SK-N-SH (cell line): Measurements from ENCODE around the gene SH3BP4. TPM values are rescaled to one million over a fixed set of nuclear protein-coding genes. Genes with fewer than 3 reads are reported as not detected.

Experiments
- CTCF ChIA-PET: fragments of 300-600, 350-600 bp; formaldehyde crosslinking; extraction: SDS; loops from one replicate; lab custom pipeline; 2021; lab: Yijun Ruan, JAX
- POLR2A ChIA-PET: fragments of 350-600 bp; sonication (Branson Sonifier 250); formaldehyde crosslinking; extraction: SDS; loops from one replicate; lab custom pipeline; 2020; ENCODE audit warnings: antibody characterized with exemption, inconsistent platforms; lab: Yijun Ruan, JAX
- DNase-seq: peaks from one replicate; pipeline ENCODE4 v3.0.0; 2012
- H2AFZ ChIP-seq: fragments of 200-600 bp; sonication (generic); 2 replicates; pipeline ENCODE4 v1.8.1; 2016; ENCODE audit warnings: antibody characterized with exemption, mild to moderate bottlenecking, low read depth
- H3F3A ChIP-seq: fragments of 200-600 bp; sonication (generic); replicated peaks from 2 replicates; pipeline ENCODE3; 2016; ENCODE audit warnings: antibody characterized with exemption, mild to moderate bottlenecking; ENCODE audit not compliant: insufficient read depth
- H3K27ac ChIP-seq, 2 experiments: fragments of 200-500 bp in 1 of 2; fragments of 200-600 bp in 1 of 2; sonication (Bioruptor generic) in 1 of 2; sonication (generic), shearing (Covaris generic) in 1 of 2; 2 replicates each; pipeline versions ENCODE4 v1.5.1 to v1.6.1; 2014 to 2016; ENCODE audit warnings: low read depth in 2 of 2, inconsistent platforms in 1 of 2, low read length in 1 of 2, mild to moderate bottlenecking in 1 of 2, mixed read lengths in 1 of 2
- H3K27me3 ChIP-seq: fragments of 200-600 bp; sonication (generic), shearing (Covaris generic); 2 replicates; pipeline ENCODE4 v1.6.1; 2016; ENCODE audit warnings: mixed run types; ENCODE audit not compliant: insufficient read depth
- H3K36me3 ChIP-seq, 2 experiments: fragments of 200-500 bp in 1 of 2; fragments of 200-600 bp in 1 of 2; sonication (Bioruptor generic) in 1 of 2; sonication (generic) in 1 of 2; replicated peaks in 1 of 2; 2 replicates each; pipeline versions ENCODE3 to v1.5.1; 2014 to 2016; ENCODE audit warnings: low read length in 1 of 2, mild to moderate bottlenecking in 1 of 2; ENCODE audit not compliant: insufficient read depth in 2 of 2, control insufficient read depth in 1 of 2
- H3K4me1 ChIP-seq, 2 experiments: fragments of 200-500 bp in 1 of 2; fragments of 200-600 bp in 1 of 2; sonication (Bioruptor generic) in 1 of 2; sonication (generic), shearing (Covaris generic) in 1 of 2; 2 replicates each; pipeline versions ENCODE4 v1.5.1 to v1.6.1; 2014 to 2016; ENCODE audit warnings: low read depth in 1 of 2, low read length in 1 of 2, mixed run types in 1 of 2; ENCODE audit not compliant: insufficient read depth in 2 of 2, control insufficient read depth in 1 of 2
- H3K4me2 ChIP-seq: fragments of 200-600 bp; sonication (generic), shearing (Covaris generic); 2 replicates; pipeline ENCODE4 v1.6.1; 2017; ENCODE audit warnings: mixed run types
- H3K4me3 ChIP-seq, 2 experiments: fragments of 200-500 bp in 1 of 2; fragments of 200-600 bp in 1 of 2; sonication (Bioruptor generic) in 1 of 2; sonication (generic), shearing (Covaris generic) in 1 of 2; 2 replicates each; pipeline versions ENCODE4 v1.5.1 to v1.8.1; 2014 to 2016; ENCODE audit warnings: low read depth in 2 of 2, inconsistent platforms in 1 of 2, low read length in 1 of 2, mild to moderate bottlenecking in 1 of 2, mixed read lengths in 1 of 2, moderate library complexity in 1 of 2
- H3K79me2 ChIP-seq: fragments of 200-600 bp; sonication (generic); 2 replicates; pipeline ENCODE4 v1.8.1; 2017; ENCODE audit warnings: mild to moderate bottlenecking; ENCODE audit not compliant: insufficient read depth
- H3K9ac ChIP-seq: fragments of 200-600 bp; sonication (generic); 2 replicates; pipeline ENCODE4 v1.6.1; 2017; ENCODE audit warnings: mixed run types
- H3K9me2 ChIP-seq: fragments of 200-600 bp; sonication (generic); 2 replicates; pipeline ENCODE4 v1.6.1; 2017; ENCODE audit warnings: mixed run types
- H3K9me3 ChIP-seq: fragments of 200-600 bp; sonication (generic); 2 replicates; pipeline ENCODE4 v1.6.1; 2017; ENCODE audit warnings: mixed run types, mild to moderate bottlenecking, moderate library complexity
- H4K20me1 ChIP-seq: fragments of 200-600 bp; sonication (generic); 2 replicates; pipeline ENCODE4 v1.6.1; 2017; ENCODE audit warnings: mild to moderate bottlenecking, mixed run types; ENCODE audit not compliant: insufficient read depth
- CHD2 ChIP-seq: fragments of 150-350 bp; IDR thresholded peaks from 2 replicates; pipeline ENCODE4 v1.6.1; 2018; ENCODE audit warnings: low read length; ENCODE audit not compliant: partially characterized antibody
- ELF1 ChIP-seq: IDR thresholded peaks from 2 replicates; pipeline ENCODE4 v1.4.0; 2012
- EP300 ChIP-seq, 2 experiments: IDR thresholded peaks; 2 replicates each; pipeline versions ENCODE4 v1.4.0 to v1.6.1; 2012; ENCODE audit warnings: borderline replicate concordance in 1 of 2, low read depth in 1 of 2, low read length in 1 of 2
- FOSL2 ChIP-seq: IDR thresholded peaks from 2 replicates; pipeline ENCODE4 v1.4.0; 2012; ENCODE audit warnings: low read depth, mild to moderate bottlenecking, moderate library complexity, borderline replicate concordance
- FOXM1 ChIP-seq: IDR thresholded peaks from 2 replicates; pipeline ENCODE4 v1.4.0; 2012; ENCODE audit warnings: low read depth, mild to moderate bottlenecking
- MXI1 ChIP-seq: IDR thresholded peaks from 2 replicates; pipeline ENCODE4 v1.6.1; 2012; ENCODE audit warnings: mild to moderate bottlenecking, low read depth, low read length, improper control_type of control experiment
- POLR2AphosphoS5 ChIP-seq: IDR thresholded peaks from 2 replicates; pipeline ENCODE4 v1.6.1; 2012; ENCODE audit warnings: low read depth, low read length
- RAD21 ChIP-seq: IDR thresholded peaks from 2 replicates; pipeline ENCODE4 v1.6.1; 2012; ENCODE audit warnings: mild to moderate bottlenecking, low read length
- RCOR1 ChIP-seq: fragments of 150-350 bp; IDR thresholded peaks from 2 replicates; pipeline ENCODE4 v1.6.1; 2017; ENCODE audit warnings: antibody characterized with exemption, low read length
- WGBS: methylation state at CpG from one replicate; pipeline ENCODE4 v1.1.6; 2017; ENCODE audit warnings: low lambda C conversion rate; 5-methylcytosine and 5-hydroxymethylcytosine counted together
- polyA plus RNA-seq, 3 experiments: library from polyadenylated mRNA; depleted of rRNA; stranded (reverse); fragments of >200 nt; gene quantifications; 2 replicates each; pipeline ENCODE4 v1.2.3, GENCODE V29; 2012
- TF ChIP-seq, protein P1 (sequence below): fragments of 200-600 bp; sonication (generic); IDR thresholded peaks from 2 replicates; pipeline ENCODE4 v1.6.1; 2017; ENCODE audit warnings: antibody characterized with exemption, mild to moderate bottlenecking, moderate library complexity
- TF ChIP-seq, protein P2 (sequence below): IDR thresholded peaks from 2 replicates; pipeline ENCODE4 v1.4.0; 2012; ENCODE audit warnings: low read depth, borderline replicate concordance
- TF ChIP-seq, protein P3 (sequence below): IDR thresholded peaks from 2 replicates; pipeline ENCODE4; 2012
- TF ChIP-seq, protein P4 (sequence below): IDR thresholded peaks from 2 replicates; pipeline ENCODE4 v1.6.1; 2012; ENCODE audit warnings: mild to moderate bottlenecking, low read depth, low read length, moderate library complexity
- TF ChIP-seq, protein P5 (sequence below): fragments of 150-350 bp; IDR thresholded peaks from 2 replicates; pipeline ENCODE4 v1.6.1; 2016; ENCODE audit warnings: mild to moderate bottlenecking, low read depth, low read length

The SH3BP4 gene
- polyA plus RNA-seq, 1 of the 3 experiments (the other 2 are of a cell fraction) = 27.7 TPM

DNA sequence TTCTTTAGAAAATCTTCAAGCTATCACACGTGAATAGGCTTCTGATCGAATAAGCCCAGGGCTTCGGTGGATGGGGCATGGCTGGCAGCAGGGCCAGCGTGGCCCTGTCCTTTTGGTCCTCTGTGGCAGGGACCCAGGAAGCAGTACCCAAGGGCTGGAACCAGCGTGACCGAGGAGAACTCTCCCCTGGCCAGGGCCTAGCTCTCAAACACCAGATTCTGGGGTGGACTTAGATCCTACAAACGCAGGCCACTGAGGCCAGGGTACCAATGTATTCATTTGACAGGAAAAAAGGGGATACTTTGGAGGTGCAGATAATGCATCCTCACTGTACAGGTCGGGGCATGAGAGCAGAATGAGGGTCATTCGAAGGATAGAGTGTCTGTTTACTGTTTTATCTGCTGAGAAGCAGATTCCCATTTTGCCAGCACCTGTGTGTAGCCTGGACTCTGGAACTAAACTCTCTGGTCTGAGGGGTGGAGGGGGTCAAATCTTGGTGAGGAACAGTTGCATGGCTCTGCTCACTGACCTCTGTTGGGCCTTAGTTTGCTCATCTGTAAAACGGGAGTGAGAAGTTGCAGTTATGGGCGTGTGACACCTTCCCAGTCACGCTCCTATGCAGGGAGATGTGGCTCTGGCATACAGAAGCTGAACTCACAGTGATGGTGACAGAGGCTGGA lies 51.4 kb downstream of the SH3BP4 start:
- 91% methylated on average over 10 of the region's 12 CpGs for WGBS
- peaks cover 15 to 16% of the 10 kb centered on the region in 2 experiments for H3K36me3 ChIP-seq

DNA sequence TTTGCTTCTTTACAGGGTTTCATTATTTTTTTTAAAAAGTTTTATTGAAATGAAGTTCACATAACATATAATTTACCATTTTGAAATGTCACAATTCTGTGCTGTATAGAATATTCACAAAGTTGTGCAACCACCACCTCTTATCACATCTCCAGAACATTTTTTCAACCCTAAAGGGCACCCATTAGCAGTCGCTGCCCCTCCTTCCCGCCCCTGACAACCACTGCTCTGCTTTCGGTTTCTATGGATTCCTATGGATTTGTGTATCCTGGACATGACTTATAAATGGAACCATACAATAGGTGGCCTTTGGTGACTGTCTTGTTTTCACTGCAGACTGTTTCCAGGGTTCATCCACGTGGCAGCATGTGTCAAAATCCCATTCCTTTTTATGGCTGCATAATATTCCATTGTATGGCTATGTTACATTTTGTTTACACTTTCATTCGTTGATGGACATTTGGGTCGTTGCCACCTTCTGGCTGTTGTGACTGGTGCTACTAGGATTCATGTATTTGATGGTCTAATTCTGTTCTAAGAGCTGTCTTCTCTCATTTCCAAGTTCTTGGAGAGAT lies 52.6 kb downstream of the SH3BP4 start:
- no peak for DNase-seq
- Histone ChIP-seq H3F3A (peaks cover 3% of the 10 kb centered on the region), H3K9me3 (no peaks in the 10 kb centered on the region), H3K36me3 (peaks cover 10 to 20% of the 10 kb centered on the region in 2 experiments), H4K20me1 (peaks cover 27% of the 10 kb centered on the region), H3K4me2 (no peak overlapping the region), H3K4me1 (peaks cover 0 to 67% of the 10 kb centered on the region in 2 experiments; a peak in 2 of 4 replicates), H3K79me2 (peaks cover 100% of the 10 kb centered on the region), H3K27ac (no peak overlapping the region), H3K9ac (no peak overlapping the region), H2AFZ (no peak overlapping the region), H3K4me3 (no peak overlapping the region), H3K27me3 (no peaks in the 10 kb centered on the region), H3K9me2 (no peaks in the 10 kb centered on the region)
- ChIA-PET CTCF (no interaction called here), POLR2A (no interaction called here)
- TF ChIP-seq CHD2 (no peak), MXI1 (no peak), RCOR1 (no peak), POLR2AphosphoS5 (no peak), FOXM1 (no peak), FOSL2 (no peak), RAD21 (no peak), EP300 (IDR thresholded peaks at IDR 0.05; ENCODE audit: borderline replicate concordance in 1 of 2, low read depth in 1 of 2, low read length in 1 of 2) (no peak)
- TF ChIP-seq, protein P1, sequence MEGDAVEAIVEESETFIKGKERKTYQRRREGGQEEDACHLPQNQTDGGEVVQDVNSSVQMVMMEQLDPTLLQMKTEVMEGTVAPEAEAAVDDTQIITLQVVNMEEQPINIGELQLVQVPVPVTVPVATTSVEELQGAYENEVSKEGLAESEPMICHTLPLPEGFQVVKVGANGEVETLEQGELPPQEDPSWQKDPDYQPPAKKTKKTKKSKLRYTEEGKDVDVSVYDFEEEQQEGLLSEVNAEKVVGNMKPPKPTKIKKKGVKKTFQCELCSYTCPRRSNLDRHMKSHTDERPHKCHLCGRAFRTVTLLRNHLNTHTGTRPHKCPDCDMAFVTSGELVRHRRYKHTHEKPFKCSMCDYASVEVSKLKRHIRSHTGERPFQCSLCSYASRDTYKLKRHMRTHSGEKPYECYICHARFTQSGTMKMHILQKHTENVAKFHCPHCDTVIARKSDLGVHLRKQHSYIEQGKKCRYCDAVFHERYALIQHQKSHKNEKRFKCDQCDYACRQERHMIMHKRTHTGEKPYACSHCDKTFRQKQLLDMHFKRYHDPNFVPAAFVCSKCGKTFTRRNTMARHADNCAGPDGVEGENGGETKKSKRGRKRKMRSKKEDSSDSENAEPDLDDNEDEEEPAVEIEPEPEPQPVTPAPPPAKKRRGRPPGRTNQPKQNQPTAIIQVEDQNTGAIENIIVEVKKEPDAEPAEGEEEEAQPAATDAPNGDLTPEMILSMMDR = no peak
- TF ChIP-seq, protein P2, sequence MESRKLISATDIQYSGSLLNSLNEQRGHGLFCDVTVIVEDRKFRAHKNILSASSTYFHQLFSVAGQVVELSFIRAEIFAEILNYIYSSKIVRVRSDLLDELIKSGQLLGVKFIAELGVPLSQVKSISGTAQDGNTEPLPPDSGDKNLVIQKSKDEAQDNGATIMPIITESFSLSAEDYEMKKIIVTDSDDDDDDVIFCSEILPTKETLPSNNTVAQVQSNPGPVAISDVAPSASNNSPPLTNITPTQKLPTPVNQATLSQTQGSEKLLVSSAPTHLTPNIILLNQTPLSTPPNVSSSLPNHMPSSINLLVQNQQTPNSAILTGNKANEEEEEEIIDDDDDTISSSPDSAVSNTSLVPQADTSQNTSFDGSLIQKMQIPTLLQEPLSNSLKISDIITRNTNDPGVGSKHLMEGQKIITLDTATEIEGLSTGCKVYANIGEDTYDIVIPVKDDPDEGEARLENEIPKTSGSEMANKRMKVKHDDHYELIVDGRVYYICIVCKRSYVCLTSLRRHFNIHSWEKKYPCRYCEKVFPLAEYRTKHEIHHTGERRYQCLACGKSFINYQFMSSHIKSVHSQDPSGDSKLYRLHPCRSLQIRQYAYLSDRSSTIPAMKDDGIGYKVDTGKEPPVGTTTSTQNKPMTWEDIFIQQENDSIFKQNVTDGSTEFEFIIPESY = no peak
- TF ChIP-seq, protein P3, sequence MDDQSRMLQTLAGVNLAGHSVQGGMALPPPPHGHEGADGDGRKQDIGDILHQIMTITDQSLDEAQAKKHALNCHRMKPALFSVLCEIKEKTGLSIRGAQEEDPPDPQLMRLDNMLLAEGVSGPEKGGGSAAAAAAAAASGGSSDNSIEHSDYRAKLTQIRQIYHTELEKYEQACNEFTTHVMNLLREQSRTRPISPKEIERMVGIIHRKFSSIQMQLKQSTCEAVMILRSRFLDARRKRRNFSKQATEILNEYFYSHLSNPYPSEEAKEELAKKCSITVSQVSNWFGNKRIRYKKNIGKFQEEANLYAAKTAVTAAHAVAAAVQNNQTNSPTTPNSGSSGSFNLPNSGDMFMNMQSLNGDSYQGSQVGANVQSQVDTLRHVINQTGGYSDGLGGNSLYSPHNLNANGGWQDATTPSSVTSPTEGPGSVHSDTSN = no peak
- TF ChIP-seq, protein P4, sequence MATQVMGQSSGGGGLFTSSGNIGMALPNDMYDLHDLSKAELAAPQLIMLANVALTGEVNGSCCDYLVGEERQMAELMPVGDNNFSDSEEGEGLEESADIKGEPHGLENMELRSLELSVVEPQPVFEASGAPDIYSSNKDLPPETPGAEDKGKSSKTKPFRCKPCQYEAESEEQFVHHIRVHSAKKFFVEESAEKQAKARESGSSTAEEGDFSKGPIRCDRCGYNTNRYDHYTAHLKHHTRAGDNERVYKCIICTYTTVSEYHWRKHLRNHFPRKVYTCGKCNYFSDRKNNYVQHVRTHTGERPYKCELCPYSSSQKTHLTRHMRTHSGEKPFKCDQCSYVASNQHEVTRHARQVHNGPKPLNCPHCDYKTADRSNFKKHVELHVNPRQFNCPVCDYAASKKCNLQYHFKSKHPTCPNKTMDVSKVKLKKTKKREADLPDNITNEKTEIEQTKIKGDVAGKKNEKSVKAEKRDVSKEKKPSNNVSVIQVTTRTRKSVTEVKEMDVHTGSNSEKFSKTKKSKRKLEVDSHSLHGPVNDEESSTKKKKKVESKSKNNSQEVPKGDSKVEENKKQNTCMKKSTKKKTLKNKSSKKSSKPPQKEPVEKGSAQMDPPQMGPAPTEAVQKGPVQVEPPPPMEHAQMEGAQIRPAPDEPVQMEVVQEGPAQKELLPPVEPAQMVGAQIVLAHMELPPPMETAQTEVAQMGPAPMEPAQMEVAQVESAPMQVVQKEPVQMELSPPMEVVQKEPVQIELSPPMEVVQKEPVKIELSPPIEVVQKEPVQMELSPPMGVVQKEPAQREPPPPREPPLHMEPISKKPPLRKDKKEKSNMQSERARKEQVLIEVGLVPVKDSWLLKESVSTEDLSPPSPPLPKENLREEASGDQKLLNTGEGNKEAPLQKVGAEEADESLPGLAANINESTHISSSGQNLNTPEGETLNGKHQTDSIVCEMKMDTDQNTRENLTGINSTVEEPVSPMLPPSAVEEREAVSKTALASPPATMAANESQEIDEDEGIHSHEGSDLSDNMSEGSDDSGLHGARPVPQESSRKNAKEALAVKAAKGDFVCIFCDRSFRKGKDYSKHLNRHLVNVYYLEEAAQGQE = no peak
- 97% methylated on average over 6 of the region's 6 CpGs for WGBS

More for the DNA sequence above, 51.4 kb downstream of the SH3BP4 start:
- H3K4me3 ChIP-seq = no peak overlapping the region
- no peak overlapping the region for H3K9ac ChIP-seq
- TF ChIP-seq ELF1 (no peak), CHD2 (no peak)
- TF ChIP-seq, protein P5, sequence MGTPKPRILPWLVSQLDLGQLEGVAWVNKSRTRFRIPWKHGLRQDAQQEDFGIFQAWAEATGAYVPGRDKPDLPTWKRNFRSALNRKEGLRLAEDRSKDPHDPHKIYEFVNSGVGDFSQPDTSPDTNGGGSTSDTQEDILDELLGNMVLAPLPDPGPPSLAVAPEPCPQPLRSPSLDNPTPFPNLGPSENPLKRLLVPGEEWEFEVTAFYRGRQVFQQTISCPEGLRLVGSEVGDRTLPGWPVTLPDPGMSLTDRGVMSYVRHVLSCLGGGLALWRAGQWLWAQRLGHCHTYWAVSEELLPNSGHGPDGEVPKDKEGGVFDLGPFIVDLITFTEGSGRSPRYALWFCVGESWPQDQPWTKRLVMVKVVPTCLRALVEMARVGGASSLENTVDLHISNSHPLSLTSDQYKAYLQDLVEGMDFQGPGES = no peak
- no peak overlapping the region for H3K4me2 ChIP-seq
- POLR2A ChIA-PET = no interaction called here
- H3K79me2 ChIP-seq = peaks cover 100% of the 10 kb centered on the region
- peaks cover 0 to 76% of the 10 kb centered on the region in 2 experiments; a peak in 2 of 4 replicates for H3K4me1 ChIP-seq
- no peaks in the 10 kb centered on the region for H3K9me3 ChIP-seq
- no peaks in the 10 kb centered on the region for H3K9me2 ChIP-seq
- H2AFZ ChIP-seq = no peak overlapping the region
- H3K27me3 ChIP-seq = no peaks in the 10 kb centered on the region
- H3F3A ChIP-seq = peaks cover 3% of the 10 kb centered on the region
- no peak for DNase-seq
- CTCF ChIA-PET = no interaction called here
- H3K27ac ChIP-seq = no peak overlapping the region
- peaks cover 27% of the 10 kb centered on the region for H4K20me1 ChIP-seq
